Measurements from ENCODE around the gene PROSER2. TPM values are rescaled to one million over a fixed set of nuclear protein-coding genes. Genes with fewer than 3 reads are reported as not detected.

The PROSER2 gene
- total RNA-seq, 1 donor from 2014 or later = 15.2 TPM

DNA sequence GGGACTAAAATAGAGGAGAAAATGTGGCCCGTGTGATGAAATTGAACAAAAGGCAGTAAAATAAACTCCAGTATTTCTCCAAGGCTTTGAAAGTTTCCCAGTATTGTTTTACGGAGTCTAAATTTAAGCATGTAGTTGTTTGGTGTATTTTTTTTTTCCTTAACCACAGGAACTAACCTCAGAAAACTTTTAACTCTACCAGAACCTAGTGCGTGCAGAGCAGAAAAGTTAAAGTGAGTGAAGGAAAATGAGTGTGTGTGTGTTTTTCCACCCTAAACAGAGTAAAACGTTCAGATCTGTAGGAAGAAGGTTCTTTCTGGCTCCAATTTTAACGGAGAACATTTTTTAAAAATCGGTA, 812 bp downstream of the PROSER2 start:
- H3K4me3 Mint-ChIP-seq (ENCODE audit: unreplicated experiment) = peak overlapping the region; percentile 79
- peak overlapping the region; percentile 81 for H3K27ac Mint-ChIP-seq (ENCODE audit: unreplicated experiment)
- no peak for DNase-seq (ENCODE audit: low spot score)
- H3K4me1 Mint-ChIP-seq (ENCODE audit: low read depth) = peaks cover 32% of the 10 kb centered on the region
- H3K27me3 Mint-ChIP-seq (ENCODE audit: low read depth) = no peaks in the 10 kb centered on the region
- H3K36me3 Mint-ChIP-seq (ENCODE audit: low read depth) = no peaks in the 10 kb centered on the region
- no peaks in the 10 kb centered on the region for H3K9me3 Mint-ChIP-seq (ENCODE audit: low read depth)
- TF ChIP-seq, protein P1, sequence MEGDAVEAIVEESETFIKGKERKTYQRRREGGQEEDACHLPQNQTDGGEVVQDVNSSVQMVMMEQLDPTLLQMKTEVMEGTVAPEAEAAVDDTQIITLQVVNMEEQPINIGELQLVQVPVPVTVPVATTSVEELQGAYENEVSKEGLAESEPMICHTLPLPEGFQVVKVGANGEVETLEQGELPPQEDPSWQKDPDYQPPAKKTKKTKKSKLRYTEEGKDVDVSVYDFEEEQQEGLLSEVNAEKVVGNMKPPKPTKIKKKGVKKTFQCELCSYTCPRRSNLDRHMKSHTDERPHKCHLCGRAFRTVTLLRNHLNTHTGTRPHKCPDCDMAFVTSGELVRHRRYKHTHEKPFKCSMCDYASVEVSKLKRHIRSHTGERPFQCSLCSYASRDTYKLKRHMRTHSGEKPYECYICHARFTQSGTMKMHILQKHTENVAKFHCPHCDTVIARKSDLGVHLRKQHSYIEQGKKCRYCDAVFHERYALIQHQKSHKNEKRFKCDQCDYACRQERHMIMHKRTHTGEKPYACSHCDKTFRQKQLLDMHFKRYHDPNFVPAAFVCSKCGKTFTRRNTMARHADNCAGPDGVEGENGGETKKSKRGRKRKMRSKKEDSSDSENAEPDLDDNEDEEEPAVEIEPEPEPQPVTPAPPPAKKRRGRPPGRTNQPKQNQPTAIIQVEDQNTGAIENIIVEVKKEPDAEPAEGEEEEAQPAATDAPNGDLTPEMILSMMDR (IDR thresholded peaks at IDR 0.05) = no peak

DNA sequence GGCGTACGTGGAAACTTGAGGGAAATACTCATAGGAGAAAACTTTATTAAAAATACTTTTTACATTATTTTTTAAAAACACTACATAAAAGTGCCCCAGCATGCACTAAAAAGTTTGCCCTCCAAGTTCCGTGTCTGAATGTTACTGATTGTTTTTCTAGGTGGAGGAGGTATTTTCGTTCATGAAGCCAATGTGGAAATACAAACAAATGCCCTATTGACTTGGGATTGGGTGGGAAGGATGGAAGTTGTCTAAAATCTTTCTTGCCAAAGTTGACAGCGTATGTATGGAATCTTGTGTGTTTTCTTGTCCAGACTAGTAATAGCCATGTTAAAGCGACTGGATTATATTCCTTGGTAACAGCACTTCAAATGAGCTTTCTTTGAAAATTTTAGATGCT, 1.2 kb downstream of the PROSER2 start:
- Mint-ChIP-seq H3K4me3 (ENCODE audit: unreplicated experiment) (peak overlapping the region; percentile 79), H3K27ac (ENCODE audit: unreplicated experiment) (peak overlapping the region; percentile 81), H3K9me3 (ENCODE audit: low read depth) (no peaks in the 10 kb centered on the region), H3K27me3 (ENCODE audit: low read depth) (no peaks in the 10 kb centered on the region), H3K4me1 (ENCODE audit: low read depth) (peaks cover 32% of the 10 kb centered on the region), H3K36me3 (ENCODE audit: low read depth) (no peaks in the 10 kb centered on the region)
- TF ChIP-seq, protein P1 (IDR thresholded peaks at IDR 0.05) = no peak
- DNase-seq (ENCODE audit: low spot score) = no peak

DNA sequence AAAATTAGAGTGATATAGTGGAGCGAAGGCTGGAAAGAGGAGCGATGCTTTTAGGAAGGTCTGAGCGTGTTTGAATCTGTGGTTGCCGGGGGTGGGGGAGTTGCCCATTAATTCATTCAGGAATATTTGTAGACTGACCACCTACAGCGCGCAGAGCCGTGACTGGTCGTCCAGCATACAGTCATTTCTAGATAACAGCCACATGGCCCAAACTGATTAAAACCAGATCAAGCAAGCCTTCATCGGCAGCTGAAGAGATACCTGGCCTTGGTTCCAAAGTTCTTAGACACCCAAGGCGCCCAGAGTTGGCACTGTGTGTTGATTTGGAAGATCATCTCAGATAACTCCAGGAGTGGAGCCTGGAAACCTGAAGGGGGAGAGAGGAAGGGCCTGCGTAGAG, 1.7 kb downstream of the PROSER2 start:
- no peaks in the 10 kb centered on the region for H3K36me3 Mint-ChIP-seq (ENCODE audit: low read depth)
- H3K27ac Mint-ChIP-seq (ENCODE audit: unreplicated experiment) = peak overlapping the region; percentile 0
- H3K9me3 Mint-ChIP-seq (ENCODE audit: low read depth) = no peaks in the 10 kb centered on the region
- peak overlapping the region; percentile 79 for H3K4me3 Mint-ChIP-seq (ENCODE audit: unreplicated experiment)
- no peaks in the 10 kb centered on the region for H3K27me3 Mint-ChIP-seq (ENCODE audit: low read depth)
- peaks cover 28% of the 10 kb centered on the region for H3K4me1 Mint-ChIP-seq (ENCODE audit: low read depth)
- TF ChIP-seq, protein P1 (IDR thresholded peaks at IDR 0.05) = no peak
- DNase-seq (ENCODE audit: low spot score) = no peak

DNA sequence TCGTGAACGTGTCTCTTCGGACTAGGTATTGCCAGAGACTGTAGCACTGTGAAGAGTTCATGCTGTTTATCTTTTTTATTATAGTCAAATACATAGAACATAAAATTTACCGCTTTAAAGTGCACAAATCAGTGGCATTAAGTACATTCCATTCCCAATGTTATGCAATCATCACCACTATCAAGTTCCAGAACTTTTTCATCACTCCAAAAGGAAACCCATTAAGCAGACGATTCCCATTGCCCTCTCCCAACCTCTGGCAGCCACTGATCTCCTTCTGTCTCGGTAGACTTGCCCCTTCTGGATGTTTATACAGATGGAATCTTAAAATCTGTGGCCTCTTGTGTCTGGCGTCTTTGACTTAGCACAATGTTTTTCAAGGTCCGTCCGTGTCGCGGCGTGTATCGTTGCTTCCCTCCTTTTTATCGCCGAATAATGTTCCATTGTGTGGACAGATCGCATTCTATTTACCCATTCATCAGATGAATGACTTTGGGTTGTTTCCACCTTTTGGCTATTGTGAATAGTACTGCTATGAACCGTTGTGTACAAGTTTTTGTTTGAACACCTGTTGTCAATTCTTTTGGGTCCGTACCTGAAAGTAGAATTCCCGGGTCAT, 2.7 kb downstream of the PROSER2 start:
- peaks cover 36% of the 10 kb centered on the region for H3K4me1 Mint-ChIP-seq (ENCODE audit: low read depth)
- H3K9me3 Mint-ChIP-seq (ENCODE audit: low read depth) = no peaks in the 10 kb centered on the region
- peak overlapping the region; percentile 30 for H3K27ac Mint-ChIP-seq (ENCODE audit: unreplicated experiment)
- no peaks in the 10 kb centered on the region for H3K27me3 Mint-ChIP-seq (ENCODE audit: low read depth)
- H3K36me3 Mint-ChIP-seq (ENCODE audit: low read depth) = no peaks in the 10 kb centered on the region
- H3K4me3 Mint-ChIP-seq (ENCODE audit: unreplicated experiment) = no peak overlapping the region
- TF ChIP-seq, protein P1 (IDR thresholded peaks at IDR 0.05) = no peak
- no peak for DNase-seq (ENCODE audit: low spot score)

DNA sequence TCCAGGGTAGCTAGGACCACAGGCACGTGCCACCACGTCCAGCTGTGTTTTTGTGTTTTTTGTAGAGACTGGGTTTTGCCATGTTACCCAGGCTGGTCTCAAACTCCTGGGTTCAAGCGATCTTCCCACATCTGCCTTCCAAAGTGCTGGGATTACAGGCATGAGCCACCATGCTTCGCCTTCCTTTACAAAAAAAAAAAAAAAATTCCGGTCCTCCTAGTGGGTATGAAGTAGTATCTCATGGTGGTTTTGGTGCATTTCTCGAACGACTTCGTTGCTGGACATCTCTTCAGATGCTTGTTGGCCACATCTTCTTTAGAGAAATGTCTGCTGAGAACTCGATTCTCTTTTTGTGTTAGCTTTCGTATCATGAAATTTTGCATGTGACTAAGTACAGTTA, 3.9 kb downstream of the PROSER2 start:
- TF ChIP-seq, protein P1 (IDR thresholded peaks at IDR 0.05) = peak; percentile 10
- Mint-ChIP-seq H3K4me3 (ENCODE audit: unreplicated experiment) (no peak overlapping the region), H3K36me3 (ENCODE audit: low read depth) (no peaks in the 10 kb centered on the region), H3K9me3 (ENCODE audit: low read depth) (no peaks in the 10 kb centered on the region), H3K27ac (ENCODE audit: unreplicated experiment) (no peak overlapping the region), H3K4me1 (ENCODE audit: low read depth) (peaks cover 46% of the 10 kb centered on the region), H3K27me3 (ENCODE audit: low read depth) (no peaks in the 10 kb centered on the region)
- no peak for DNase-seq (ENCODE audit: low spot score)
